ENCODE results near the gene FUOM. TPM values are rescaled to one million over a fixed set of nuclear protein-coding genes. Genes with fewer than 3 reads are reported as not detected.

The FUOM gene
- total and polyA plus RNA-seq, 4 donors, result 15.2 to 54.8 (median 24.9) TPM

DNA sequence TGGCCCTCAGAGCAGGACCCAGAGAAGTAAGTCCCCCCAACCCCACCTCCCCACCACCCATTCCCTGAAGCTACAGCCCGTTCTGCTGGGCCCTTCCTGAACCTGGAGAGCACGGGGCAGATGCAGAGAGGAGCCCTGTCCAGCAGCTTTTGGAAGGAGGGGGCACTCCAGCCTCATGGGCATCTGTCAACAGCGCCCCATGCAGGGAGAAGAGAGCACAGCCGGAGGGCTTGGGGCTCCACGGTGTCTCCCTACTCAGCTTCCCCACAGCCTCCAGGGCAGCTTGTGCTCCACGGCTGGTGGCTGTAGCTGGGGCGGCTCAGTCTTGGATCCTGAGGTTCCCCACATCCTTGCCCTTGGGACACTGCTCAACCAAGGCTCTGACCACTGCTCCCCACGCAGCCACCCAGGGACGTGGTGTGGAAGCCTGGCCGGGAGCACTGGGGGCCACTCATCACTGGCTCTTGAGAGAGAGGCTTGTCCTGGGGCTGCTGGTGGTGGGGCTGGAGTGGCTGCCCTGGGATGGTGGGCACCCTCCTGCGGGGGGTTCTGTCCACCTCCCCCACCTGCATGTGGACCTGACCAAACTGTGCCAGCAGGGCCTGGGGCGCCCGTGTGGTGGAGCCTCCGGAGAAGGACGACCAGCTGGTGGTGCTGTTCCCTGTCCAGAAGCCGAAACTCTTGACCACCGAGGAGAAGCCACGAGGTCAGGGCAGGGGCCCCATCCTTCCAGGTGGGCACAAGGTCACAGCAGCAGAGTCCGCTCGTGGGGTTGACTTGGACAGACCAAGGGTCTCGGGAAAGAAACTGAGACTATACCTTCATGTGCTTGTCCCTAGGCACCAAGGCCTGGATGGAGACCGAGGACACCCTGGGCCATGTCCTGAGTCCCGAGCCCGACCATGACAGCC lies 6.2 kb downstream of the FUOM start:
- no peak for DNase-seq
- ATAC-seq (ENCODE audit: low FRiP score), result no peak
- intact Hi-C loops (cut with DNase I), result no loop called here
- 65 to 66% methylated on average over 24 of the region's 24 CpGs for WGBS, 2 donors
- no peaks in the 10 kb centered on the region for H3K36me3 ChIP-seq (ENCODE audit: control insufficient read depth in 1 of 2, insufficient read depth in 2 of 2, low read length in 1 of 2)
- no peak overlapping the region for H3K4me3 ChIP-seq (ENCODE audit: low read length in 2 of 2)
- no peaks in the 10 kb centered on the region for H3K27me3 ChIP-seq (ENCODE audit: control insufficient read depth in 1 of 2, insufficient read depth in 2 of 2, low read length in 1 of 2)
- no peak overlapping the region for H3K27ac ChIP-seq (ENCODE audit: low read depth in 1 of 2, low read length in 2 of 2)
- H3K9me3 ChIP-seq (ENCODE audit: control insufficient read depth, low read length), result no peaks in the 10 kb centered on the region
- no peaks in the 10 kb centered on the region for H3K4me1 ChIP-seq (ENCODE audit: control insufficient read depth in 1 of 2, insufficient read depth in 2 of 2, low read length in 2 of 2)

DNA sequence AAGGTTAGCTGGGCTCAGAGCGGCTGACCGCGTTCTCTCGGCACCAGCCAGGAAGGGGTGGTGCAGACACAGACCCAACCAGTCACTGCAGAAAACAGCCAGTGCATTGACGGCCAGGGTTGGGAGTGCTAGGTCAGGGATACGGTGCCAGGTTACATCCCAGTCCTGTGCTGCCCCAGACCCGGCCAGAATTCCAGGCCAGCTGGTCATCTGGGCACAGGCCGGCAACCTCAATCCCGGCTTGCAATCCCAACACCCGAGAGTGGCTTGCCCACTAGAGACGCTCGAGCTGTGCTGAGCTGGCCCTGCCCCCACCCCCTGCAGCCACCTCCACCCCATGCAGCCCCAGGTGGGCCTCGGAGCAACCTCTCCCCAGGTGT lies 6.9 kb downstream of the FUOM start:
- Histone ChIP-seq H3K36me3 (ENCODE audit: control insufficient read depth in 1 of 2, insufficient read depth in 2 of 2, low read length in 1 of 2) (no peaks in the 10 kb centered on the region), H3K27me3 (ENCODE audit: control insufficient read depth in 1 of 2, insufficient read depth in 2 of 2, low read length in 1 of 2) (no peaks in the 10 kb centered on the region), H3K9me3 (ENCODE audit: control insufficient read depth, low read length) (no peaks in the 10 kb centered on the region), H3K4me1 (ENCODE audit: control insufficient read depth in 1 of 2, insufficient read depth in 2 of 2, low read length in 2 of 2) (no peaks in the 10 kb centered on the region), H3K4me3 (ENCODE audit: low read length in 2 of 2) (no peak overlapping the region), H3K27ac (ENCODE audit: low read depth in 1 of 2, low read length in 2 of 2) (no peak overlapping the region)
- DNase-seq, result no peak
- intact Hi-C loops (cut with DNase I), result no loop called here
- ATAC-seq (ENCODE audit: low FRiP score), result no peak
- WGBS, 2 donors, result 44% methylated on average over 13 of the region's 13 CpGs

DNA sequence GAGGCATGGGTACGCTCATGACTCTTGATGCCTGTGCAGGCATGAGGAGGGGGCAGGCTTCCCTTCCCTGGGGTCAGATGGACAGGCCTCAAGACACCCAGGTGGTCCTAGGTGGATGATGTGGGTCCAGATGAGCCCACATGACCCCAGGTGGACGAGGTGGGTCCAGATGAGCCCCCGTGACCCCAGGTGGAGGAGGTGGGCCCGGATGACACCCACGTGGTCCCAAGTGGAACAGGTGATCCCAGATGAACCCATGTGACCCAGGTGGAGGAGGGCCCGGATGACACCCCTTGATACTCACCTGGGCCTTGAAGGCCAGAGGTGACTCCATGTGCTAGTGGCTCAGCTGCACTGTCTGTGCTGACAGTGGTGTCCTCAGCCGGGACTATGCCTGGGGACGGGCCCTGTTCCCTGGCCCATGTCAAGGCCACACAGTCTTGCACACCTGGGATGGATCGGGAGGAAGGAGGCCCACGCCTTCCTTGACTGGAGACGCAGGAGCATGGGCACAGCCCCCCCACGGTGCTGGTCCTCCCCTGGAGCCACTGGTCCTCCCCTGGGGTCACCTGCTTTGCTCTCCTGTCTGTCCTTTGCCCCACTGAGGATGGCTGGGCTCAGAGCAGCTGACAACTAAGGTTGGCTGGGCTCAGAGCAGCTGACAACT lies 7.4 kb downstream of the FUOM start:
- Histone ChIP-seq H3K4me1 (ENCODE audit: control insufficient read depth in 1 of 2, insufficient read depth in 2 of 2, low read length in 2 of 2) (no peaks in the 10 kb centered on the region), H3K9me3 (ENCODE audit: control insufficient read depth, low read length) (no peaks in the 10 kb centered on the region), H3K27me3 (ENCODE audit: control insufficient read depth in 1 of 2, insufficient read depth in 2 of 2, low read length in 1 of 2) (no peaks in the 10 kb centered on the region), H3K36me3 (ENCODE audit: control insufficient read depth in 1 of 2, insufficient read depth in 2 of 2, low read length in 1 of 2) (no peaks in the 10 kb centered on the region), H3K4me3 (ENCODE audit: low read length in 2 of 2) (no peak overlapping the region), H3K27ac (ENCODE audit: low read depth in 1 of 2, low read length in 2 of 2) (no peak overlapping the region)
- DNase-seq (no peak), ATAC-seq (ENCODE audit: low FRiP score) (no peak)
- WGBS, 2 donors, result 83 to 85% methylated on average over 12 of the region's 12 CpGs
- intact Hi-C loops (cut with DNase I), result no loop called here

DNA sequence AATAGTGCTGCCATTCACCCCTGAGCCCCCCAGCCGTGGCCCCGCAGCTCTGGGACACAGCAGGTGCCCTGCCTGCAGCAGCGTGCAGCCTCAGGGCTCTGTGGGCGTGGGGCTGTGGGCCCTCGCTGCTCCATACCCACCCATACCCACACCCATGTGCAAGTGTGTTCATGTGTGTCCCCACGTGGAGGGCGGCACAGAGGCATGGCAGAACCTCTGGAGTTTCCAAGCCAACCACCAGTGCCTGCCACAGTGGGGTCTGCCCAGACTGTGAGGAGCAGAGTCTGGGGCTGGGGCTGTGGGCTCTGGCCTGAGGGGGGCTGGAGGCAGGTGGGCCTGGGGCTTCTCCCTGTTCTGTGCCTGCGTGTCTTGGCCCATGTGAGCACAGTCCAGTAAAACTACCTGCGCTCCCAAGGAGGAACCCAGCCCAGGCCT lies 8.2 kb downstream of the FUOM start:
- Histone ChIP-seq H3K9me3 (ENCODE audit: control insufficient read depth, low read length) (no peaks in the 10 kb centered on the region), H3K4me3 (ENCODE audit: low read length in 2 of 2) (no peak overlapping the region), H3K4me1 (ENCODE audit: control insufficient read depth in 1 of 2, insufficient read depth in 2 of 2, low read length in 2 of 2) (no peaks in the 10 kb centered on the region), H3K27me3 (ENCODE audit: control insufficient read depth in 1 of 2, insufficient read depth in 2 of 2, low read length in 1 of 2) (no peaks in the 10 kb centered on the region), H3K36me3 (ENCODE audit: control insufficient read depth in 1 of 2, insufficient read depth in 2 of 2, low read length in 1 of 2) (no peaks in the 10 kb centered on the region), H3K27ac (ENCODE audit: low read depth in 1 of 2, low read length in 2 of 2) (no peak overlapping the region)
- ATAC-seq (ENCODE audit: low FRiP score) (no peak), DNase-seq (no peak)
- intact Hi-C loops (cut with DNase I), result no loop called here
- WGBS, 2 donors, result 70 to 83% methylated on average over 7 to 9 of the region's 9 CpGs

DNA sequence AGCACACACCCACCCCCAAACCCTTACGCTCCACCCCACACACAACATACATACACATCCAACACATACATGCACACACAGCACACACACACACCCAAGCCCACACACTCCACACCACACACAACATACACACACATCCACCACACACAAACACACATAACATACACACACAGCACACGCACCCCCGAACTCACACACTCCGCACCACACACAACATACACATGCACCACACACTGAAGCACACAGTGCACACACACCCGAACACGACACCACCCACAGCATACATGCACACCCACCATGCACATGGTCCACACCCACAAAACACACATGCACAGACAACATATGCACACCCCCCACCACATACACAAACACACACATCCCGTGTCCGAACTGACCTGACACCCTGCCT lies 8.7 kb downstream of the FUOM start:
- no peaks in the 10 kb centered on the region for H3K9me3 ChIP-seq (ENCODE audit: control insufficient read depth, low read length)
- H3K27me3 ChIP-seq (ENCODE audit: control insufficient read depth in 1 of 2, insufficient read depth in 2 of 2, low read length in 1 of 2), result no peaks in the 10 kb centered on the region
- no peak overlapping the region for H3K27ac ChIP-seq (ENCODE audit: low read depth in 1 of 2, low read length in 2 of 2)
- H3K4me1 ChIP-seq (ENCODE audit: control insufficient read depth in 1 of 2, insufficient read depth in 2 of 2, low read length in 2 of 2), result no peaks in the 10 kb centered on the region
- H3K4me3 ChIP-seq (ENCODE audit: low read length in 2 of 2), result no peak overlapping the region
- intact Hi-C loops (cut with DNase I), result no loop called here
- 84 to 89% methylated on average over 8 of the region's 8 CpGs for WGBS, 2 donors
- no peak for ATAC-seq (ENCODE audit: low FRiP score)
- H3K36me3 ChIP-seq (ENCODE audit: control insufficient read depth in 1 of 2, insufficient read depth in 2 of 2, low read length in 1 of 2), result no peaks in the 10 kb centered on the region
- DNase-seq, result no peak

DNA sequence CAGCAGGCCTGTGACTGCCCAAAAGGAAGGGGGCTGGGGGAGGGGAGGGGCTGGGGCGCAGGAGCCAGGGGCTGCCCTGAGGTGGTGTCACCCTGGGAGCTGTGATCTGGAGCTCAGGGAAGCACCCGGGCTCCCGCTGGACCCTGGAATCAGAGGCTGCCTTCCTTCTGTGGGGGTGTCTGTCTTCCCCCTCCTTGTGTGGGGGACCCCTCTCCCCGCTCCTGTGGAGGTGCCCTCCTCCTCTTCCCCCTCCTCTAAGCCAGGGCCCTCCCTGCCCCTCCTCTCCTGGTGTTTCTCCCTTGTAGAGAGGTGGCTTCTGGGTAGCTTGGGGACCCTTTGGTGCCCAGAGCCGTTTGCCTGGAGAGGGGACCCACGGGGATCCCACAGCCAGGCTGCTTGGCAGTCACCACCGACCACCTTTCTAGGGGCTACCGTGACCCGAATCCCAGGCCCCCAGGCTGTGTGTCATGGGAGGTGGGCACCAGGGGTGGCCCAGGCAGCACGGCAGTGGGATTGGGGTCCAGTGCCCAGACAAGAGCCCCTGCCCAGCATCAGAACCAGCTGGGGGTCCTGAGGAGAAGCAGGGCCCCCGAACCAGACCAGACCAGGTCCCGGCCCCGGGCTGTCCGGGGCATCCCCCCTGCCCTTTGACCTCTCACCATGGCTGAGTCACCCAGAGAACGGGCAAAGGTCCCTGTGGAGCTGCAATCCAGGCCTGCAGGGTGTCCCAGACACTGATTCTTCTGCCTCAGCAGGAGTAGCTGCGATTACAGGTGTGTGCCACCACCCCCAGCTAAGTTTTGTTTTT lies 9.9 kb downstream of the FUOM start:
- Histone ChIP-seq H3K27me3 (ENCODE audit: control insufficient read depth in 1 of 2, insufficient read depth in 2 of 2, low read length in 1 of 2) (no peaks in the 10 kb centered on the region), H3K9me3 (ENCODE audit: control insufficient read depth, low read length) (no peaks in the 10 kb centered on the region), H3K4me3 (ENCODE audit: low read length in 2 of 2) (no peak overlapping the region), H3K36me3 (ENCODE audit: control insufficient read depth in 1 of 2, insufficient read depth in 2 of 2, low read length in 1 of 2) (no peaks in the 10 kb centered on the region), H3K27ac (ENCODE audit: low read depth in 1 of 2, low read length in 2 of 2) (no peak overlapping the region), H3K4me1 (ENCODE audit: control insufficient read depth in 1 of 2, insufficient read depth in 2 of 2, low read length in 2 of 2) (no peaks in the 10 kb centered on the region)
- WGBS, 2 donors, result 58% methylated on average over 16 of the region's 16 CpGs
- intact Hi-C loops (cut with DNase I), result no loop called here
- ATAC-seq (ENCODE audit: low FRiP score), result no peak
- no peak for DNase-seq

DNA sequence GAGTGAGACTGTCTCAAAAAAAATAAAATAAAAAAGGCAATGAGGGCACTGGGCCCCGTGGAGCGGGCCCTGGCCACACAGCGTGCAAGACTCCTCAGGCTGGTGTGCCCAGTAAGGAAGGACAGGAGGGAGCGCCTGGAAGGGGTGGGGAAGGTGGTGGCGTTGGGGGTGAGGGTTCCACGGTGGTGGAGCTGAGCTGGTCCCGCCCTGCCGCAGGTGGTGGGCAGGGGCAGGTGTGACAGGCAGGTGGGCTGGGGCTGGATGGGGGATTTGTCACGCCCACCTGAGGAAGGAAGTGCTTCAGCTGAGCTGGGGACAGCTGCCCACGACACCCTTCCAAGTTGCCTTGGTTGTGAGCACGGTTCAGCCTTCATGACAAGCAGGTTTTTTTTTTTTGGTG lies 11.4 kb downstream of the FUOM start:
- Histone ChIP-seq H3K4me1 (ENCODE audit: control insufficient read depth in 1 of 2, insufficient read depth in 2 of 2, low read length in 2 of 2) (no peaks in the 10 kb centered on the region), H3K4me3 (ENCODE audit: low read length in 2 of 2) (no peak overlapping the region), H3K27ac (ENCODE audit: low read depth in 1 of 2, low read length in 2 of 2) (no peak overlapping the region), H3K36me3 (ENCODE audit: control insufficient read depth in 1 of 2, insufficient read depth in 2 of 2, low read length in 1 of 2) (no peaks in the 10 kb centered on the region), H3K9me3 (ENCODE audit: control insufficient read depth, low read length) (no peaks in the 10 kb centered on the region), H3K27me3 (ENCODE audit: control insufficient read depth in 1 of 2, insufficient read depth in 2 of 2, low read length in 1 of 2) (no peaks in the 10 kb centered on the region)
- DNase-seq (no peak), ATAC-seq (ENCODE audit: low FRiP score) (no peak)
- WGBS, 2 donors, result 57 to 64% methylated on average over 11 of the region's 11 CpGs
- intact Hi-C loops (cut with DNase I), result no loop called here

DNA sequence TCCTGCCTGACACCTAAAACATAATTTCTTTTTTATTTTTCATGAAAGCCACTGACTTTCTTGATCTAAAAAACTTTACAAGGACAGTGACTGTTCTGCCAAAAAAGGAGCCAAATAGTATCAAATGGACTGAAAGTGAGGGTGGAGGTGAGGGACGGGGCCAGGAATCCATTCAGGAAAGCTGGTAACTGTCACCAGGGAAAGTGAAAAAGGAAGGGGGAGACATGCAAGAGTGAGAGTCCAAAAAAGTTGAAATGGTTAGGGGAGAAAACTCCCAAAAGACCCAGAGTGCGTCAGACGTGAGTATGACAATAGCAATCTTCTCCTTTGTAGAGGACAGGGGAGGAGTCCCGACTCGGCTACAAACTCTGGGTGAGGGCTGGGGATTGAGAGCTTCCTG lies 13.6 kb downstream of the FUOM start:
- 68 to 73% methylated on average over 5 of the region's 5 CpGs for WGBS, 2 donors
- Histone ChIP-seq H3K9me3 (ENCODE audit: control insufficient read depth, low read length) (no peaks in the 10 kb centered on the region), H3K27ac (ENCODE audit: low read depth in 1 of 2, low read length in 2 of 2) (no peak overlapping the region), H3K4me1 (ENCODE audit: control insufficient read depth in 1 of 2, insufficient read depth in 2 of 2, low read length in 2 of 2) (no peaks in the 10 kb centered on the region), H3K36me3 (ENCODE audit: control insufficient read depth in 1 of 2, insufficient read depth in 2 of 2, low read length in 1 of 2) (no peaks in the 10 kb centered on the region), H3K27me3 (ENCODE audit: control insufficient read depth in 1 of 2, insufficient read depth in 2 of 2, low read length in 1 of 2) (no peaks in the 10 kb centered on the region), H3K4me3 (ENCODE audit: low read length in 2 of 2) (no peak overlapping the region)
- intact Hi-C loops (cut with DNase I), result no loop called here
- ATAC-seq (ENCODE audit: low FRiP score) (no peak), DNase-seq (no peak)
